Astrocyte of the spinal cord (primary cell): Measurements from ENCODE around the gene PTBP3.

ENCODE experiments used
- DNase-seq: peaks from one replicate; pipeline ENCODE4 v3.0.0; 2011; ENCODE audit warnings: low read depth, low spot score
- H3K4me3 ChIP-seq: 2 replicates; pipeline ENCODE4 v1.5.1; 2011; ENCODE audit warnings: low read depth, mild to moderate bottlenecking, low read length, moderate library complexity
- in situ Hi-C: cut with HindIII; loops from 2 replicates; pipeline ENCODE4 v1.10.0; 2017; ENCODE audit warnings: low sequenced_read_pairs
- TF ChIP-seq, protein P1 (sequence below): IDR thresholded peaks from 2 replicates; pipeline ENCODE4 v1.5.1; 2012; ENCODE audit warnings: low read depth, mild to moderate bottlenecking, low read length, inconsistent platforms

Gene PTBP3

GRCh38 chr9:112180387-112180881, 153.0 kb downstream of the PTBP3 start:
- in situ Hi-C loops: no loop called here
- no peak for DNase-seq
- no peak overlapping the region for H3K4me3 ChIP-seq
- TF ChIP-seq, protein P1, sequence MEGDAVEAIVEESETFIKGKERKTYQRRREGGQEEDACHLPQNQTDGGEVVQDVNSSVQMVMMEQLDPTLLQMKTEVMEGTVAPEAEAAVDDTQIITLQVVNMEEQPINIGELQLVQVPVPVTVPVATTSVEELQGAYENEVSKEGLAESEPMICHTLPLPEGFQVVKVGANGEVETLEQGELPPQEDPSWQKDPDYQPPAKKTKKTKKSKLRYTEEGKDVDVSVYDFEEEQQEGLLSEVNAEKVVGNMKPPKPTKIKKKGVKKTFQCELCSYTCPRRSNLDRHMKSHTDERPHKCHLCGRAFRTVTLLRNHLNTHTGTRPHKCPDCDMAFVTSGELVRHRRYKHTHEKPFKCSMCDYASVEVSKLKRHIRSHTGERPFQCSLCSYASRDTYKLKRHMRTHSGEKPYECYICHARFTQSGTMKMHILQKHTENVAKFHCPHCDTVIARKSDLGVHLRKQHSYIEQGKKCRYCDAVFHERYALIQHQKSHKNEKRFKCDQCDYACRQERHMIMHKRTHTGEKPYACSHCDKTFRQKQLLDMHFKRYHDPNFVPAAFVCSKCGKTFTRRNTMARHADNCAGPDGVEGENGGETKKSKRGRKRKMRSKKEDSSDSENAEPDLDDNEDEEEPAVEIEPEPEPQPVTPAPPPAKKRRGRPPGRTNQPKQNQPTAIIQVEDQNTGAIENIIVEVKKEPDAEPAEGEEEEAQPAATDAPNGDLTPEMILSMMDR: no peak

GRCh38 chr9:112179816-112180215, 153.6 kb downstream of the PTBP3 start:
- H3K4me3 ChIP-seq: no peak overlapping the region
- TF ChIP-seq, protein P1: no peak
- in situ Hi-C loops: no loop called here
- no peak for DNase-seq

DNA sequence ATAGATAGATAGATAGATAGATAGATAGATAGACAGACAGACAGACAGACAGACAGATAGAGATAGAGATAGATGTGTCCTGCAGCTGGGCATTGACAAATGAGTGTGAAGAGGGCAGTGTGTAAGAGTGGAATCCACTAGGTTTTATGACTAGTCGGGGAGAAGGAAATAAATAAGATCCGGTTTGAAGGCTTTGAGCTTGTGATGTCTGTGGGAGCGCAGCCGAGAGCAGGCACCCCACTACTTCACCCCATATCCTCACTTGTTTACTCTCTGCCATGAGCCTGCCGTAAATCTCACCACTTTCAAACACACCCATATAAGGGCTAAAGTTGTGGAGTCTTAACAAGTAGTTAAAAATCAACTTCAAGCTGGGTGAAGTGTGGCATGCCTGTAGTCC, 156.9 kb downstream of the PTBP3 start:
- no peak for DNase-seq
- TF ChIP-seq, protein P1: no peak
- H3K4me3 ChIP-seq: no peak overlapping the region
- in situ Hi-C loops: no loop called here

- TF ChIP-seq, protein P1: no peak
- peak overlapping the region; percentile 47 for H3K4me3 ChIP-seq
- in situ Hi-C loops: no loop called here
- no peak for DNase-seq
Observed at GRCh38 chr9:112175796-112176315, 157.6 kb downstream of the PTBP3 start.

DNA sequence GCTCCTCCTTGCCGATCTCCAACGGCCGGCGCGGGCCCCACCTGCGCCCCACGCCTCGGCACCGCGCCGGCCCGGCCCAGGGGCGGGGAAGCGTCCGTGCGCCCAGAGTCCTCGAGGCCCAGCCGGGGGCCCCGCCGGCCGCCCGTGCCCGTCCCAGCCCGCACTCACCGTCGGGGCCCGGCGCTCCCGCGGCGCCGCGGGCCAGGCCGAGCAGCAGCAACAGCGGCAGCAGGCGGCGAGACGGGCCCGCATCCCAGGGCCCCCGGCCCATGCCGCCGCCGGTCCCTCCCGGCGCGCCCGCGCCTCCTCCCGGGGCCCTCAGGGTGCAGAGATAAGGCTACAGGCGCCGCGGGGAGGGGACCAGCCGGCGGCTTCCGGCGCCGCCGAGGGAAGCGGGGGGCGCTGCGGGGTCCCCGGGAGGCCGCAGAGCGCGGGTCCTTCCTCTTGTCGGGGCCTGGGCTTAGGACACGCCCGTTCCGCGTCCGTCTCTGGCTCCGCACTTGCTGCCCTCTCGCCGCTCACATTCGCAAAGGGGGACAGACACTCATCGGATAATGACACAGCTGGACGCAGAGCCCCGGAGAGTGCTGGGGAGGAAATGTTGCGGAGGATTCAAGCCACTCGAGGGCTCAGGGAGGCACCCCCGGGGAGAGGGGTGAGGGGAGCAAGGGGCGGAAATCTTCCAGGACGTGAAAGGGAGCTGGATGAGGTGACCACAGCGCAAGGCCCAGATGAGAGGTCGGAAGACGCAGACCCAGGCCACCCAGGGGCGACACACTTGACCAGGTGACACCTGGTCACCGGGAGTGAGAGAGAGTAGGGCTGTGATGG, 158.2 kb downstream of the PTBP3 start, which contains the start of gene SUSD1:
SUSD1 (minus strand) TSS at position 333 of the 831 bp plus-strand sequence; CDS start at position 271, 62 bp downstream.
- in situ Hi-C loops: no loop called here
- DNase-seq: no peak

DNA sequence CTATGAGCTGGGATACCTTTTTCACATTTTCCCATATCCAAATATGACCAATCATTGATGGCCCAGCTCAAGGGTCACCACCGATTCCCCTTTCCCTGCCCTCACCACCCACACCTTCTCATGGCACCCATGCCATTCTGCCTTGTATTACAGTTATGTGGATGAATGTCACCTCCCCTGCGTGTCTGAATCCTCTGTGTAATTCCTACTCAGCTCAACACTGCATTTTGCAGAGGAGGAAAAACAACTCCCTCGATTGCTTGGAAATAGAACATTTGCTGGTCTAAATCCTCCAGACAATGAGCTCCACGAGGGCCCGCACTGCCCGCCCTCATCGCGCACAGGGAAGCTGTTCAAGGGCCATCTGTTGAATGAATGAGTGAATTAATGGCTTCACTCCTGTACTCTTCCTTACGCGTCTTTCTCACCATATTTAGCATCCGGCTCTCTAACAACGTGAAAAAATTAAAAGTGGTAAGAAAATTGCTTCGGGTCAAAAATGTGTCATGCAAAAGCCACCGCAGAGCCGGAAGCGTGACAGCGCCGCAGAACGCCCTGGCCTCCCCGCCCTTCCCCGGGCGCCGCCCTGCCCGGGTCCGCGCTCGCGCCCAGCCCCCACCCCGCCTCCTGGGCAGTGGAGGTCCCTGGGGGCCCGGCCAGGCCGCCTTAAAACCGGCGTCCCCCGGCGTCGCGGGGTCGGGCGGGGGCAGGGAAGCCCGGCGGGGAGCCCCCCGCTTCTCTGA, 159.0 kb downstream of the PTBP3 start:
- peak; percentile 17 for DNase-seq
- H3K4me3 ChIP-seq: peak overlapping the region; percentile 47
- in situ Hi-C loops: no loop called here
- TF ChIP-seq, protein P1: no peak

More for the DNA sequence above, 158.2 kb downstream of the PTBP3 start, which contains the start of gene SUSD1:
- H3K4me3 ChIP-seq: peak within 1 kb of the TSS; percentile 47
- TF ChIP-seq, protein P1: no peak
